Neural progenitor cell (in vitro differentiated cells): ENCODE measurements around the gene AIP. TPM values are rescaled to one million over a fixed set of nuclear protein-coding genes. Genes with fewer than 3 reads are reported as not detected.

Source experiments
- DNase-seq: peaks from one replicate; pipeline ENCODE4 v3.0.0-alpha.2; 2016; ENCODE audit warnings: low spot score
- H2AFZ ChIP-seq: fragments of 200-600 bp; sonication (generic); replicated peaks from 2 replicates; pipeline ENCODE4 v1.6.1; 2016; ENCODE audit warnings: antibody characterized with exemption
- H3F3A ChIP-seq: fragments of 200-600 bp; sonication (generic); 2 replicates; pipeline ENCODE4 v1.6.1; 2016; ENCODE audit warnings: antibody characterized with exemption, low read depth
- H3K27ac ChIP-seq: fragments of 200-600 bp; sonication (generic); 2 replicates; pipeline ENCODE4 v1.5.1; 2016; ENCODE audit warnings: mild to moderate bottlenecking
- H3K27me3 ChIP-seq: fragments of 200-600 bp; sonication (generic); 2 replicates; pipeline ENCODE4 v1.6.1; 2016; ENCODE audit warnings: mild to moderate bottlenecking, moderate library complexity
- H3K36me3 ChIP-seq: fragments of 200-600 bp; sonication (generic); 2 replicates; pipeline ENCODE4 v1.5.1; 2016
- H3K4me1 ChIP-seq: fragments of 200-600 bp; sonication (generic); 2 replicates; pipeline ENCODE4 v1.6.1; 2016; ENCODE audit warnings: mixed run types
- H3K4me2 ChIP-seq: fragments of 200-600 bp; sonication (generic); 2 replicates; pipeline ENCODE4 v1.6.1; 2016
- H3K4me3 ChIP-seq: fragments of 200-600 bp; sonication (generic); 2 replicates; pipeline ENCODE4 v1.5.1; 2016
- H3K79me2 ChIP-seq: fragments of 200-600 bp; sonication (generic); 2 replicates; pipeline ENCODE4 v1.6.1; 2016; ENCODE audit warnings: low read depth
- H3K9ac ChIP-seq: fragments of 200-600 bp; sonication (generic); 2 replicates; pipeline ENCODE4 v1.6.1; 2016
- H3K9me3 ChIP-seq: fragments of 200-600 bp; sonication (generic); 2 replicates; pipeline ENCODE4 v1.5.1; 2016; ENCODE audit warnings: low read depth
- H4K20me1 ChIP-seq: fragments of 200-600 bp; sonication (generic); 2 replicates; pipeline ENCODE4 v1.6.1; 2016; ENCODE audit warnings: low read depth
- H3K27ac Mint-ChIP-seq: 3 replicates; pipeline ENCODE4 v1.8.0; 2021; ENCODE audit warnings: mixed read lengths
- H3K27me3 Mint-ChIP-seq: 2 replicates; pipeline ENCODE4 v1.8.0; 2022; ENCODE audit warnings: low read depth, mild to moderate bottlenecking, inconsistent platforms, moderate library complexity, mixed read lengths; ENCODE audit not compliant: insufficient read depth
- H3K36me3 Mint-ChIP-seq: 3 replicates; pipeline ENCODE4 v1.8.0; 2021; ENCODE audit warnings: mixed read lengths
- H3K4me1 Mint-ChIP-seq: 3 replicates; pipeline ENCODE4 v1.8.0; 2021; ENCODE audit warnings: mixed read lengths
- H3K4me3 Mint-ChIP-seq: 3 replicates; pipeline ENCODE4 v1.8.0; 2021; ENCODE audit warnings: mild to moderate bottlenecking, moderate library complexity, mixed read lengths
- H3K9me3 Mint-ChIP-seq: 3 replicates; pipeline ENCODE4 v1.8.0; 2020; ENCODE audit warnings: mixed read lengths
- CTCF ChIP-seq: fragments of 200-600 bp; sonication (generic); IDR thresholded peaks from 2 replicates; pipeline ENCODE4 v1.5.1; 2017; ENCODE audit warnings: antibody characterized with exemption, mild to moderate bottlenecking
- EZH2 ChIP-seq: fragments of 200-600 bp; sonication (generic); IDR thresholded peaks from 2 replicates; pipeline ENCODE4 v1.6.1; 2017; ENCODE audit warnings: antibody characterized with exemption, mild to moderate bottlenecking, moderate library complexity
- EZH2phosphoT487 ChIP-seq: fragments of 200-600 bp; sonication (generic); IDR thresholded peaks from 2 replicates; pipeline ENCODE4 v1.6.1; 2017; ENCODE audit warnings: antibody characterized with exemption
- total RNA-seq: library from RNA; depleted of rRNA; stranded (reverse); fragments of >200 nt; gene quantifications from 2 replicates; pipeline ENCODE4 v1.2.3, GENCODE V29; 2015; ENCODE audit warnings: low replicate concordance

AIP gene
- total RNA-seq, 1 donor from 2014 or later: 20.3 TPM

- no peaks in the 10 kb centered on the region for H3K4me1 ChIP-seq
- H3K27ac Mint-ChIP-seq: no peak overlapping the region
- no peaks in the 10 kb centered on the region for H3K9me3 Mint-ChIP-seq
- no peak for TF ChIP-seq EZH2
- no peak for TF ChIP-seq CTCF
- no peak for TF ChIP-seq EZH2phosphoT487
- no peak overlapping the region for H3K4me3 ChIP-seq
- H3K4me2 ChIP-seq: no peak overlapping the region
- no peaks in the 10 kb centered on the region for H3K9me3 ChIP-seq
- no peak overlapping the region for H3K27ac ChIP-seq
- H4K20me1 ChIP-seq: no peaks in the 10 kb centered on the region
- no peak overlapping the region for H2AFZ ChIP-seq
- no peak overlapping the region for H3K4me3 Mint-ChIP-seq
- no peaks in the 10 kb centered on the region for H3F3A ChIP-seq
- no peak overlapping the region for H3K9ac ChIP-seq
- H3K4me1 Mint-ChIP-seq: peaks cover 2% of the 10 kb centered on the region
- DNase-seq: no peak
- H3K36me3 ChIP-seq: no peaks in the 10 kb centered on the region
- no peaks in the 10 kb centered on the region for H3K27me3 ChIP-seq
- no peaks in the 10 kb centered on the region for H3K79me2 ChIP-seq
- peaks cover 6% of the 10 kb centered on the region for H3K36me3 Mint-ChIP-seq
- H3K27me3 Mint-ChIP-seq: no peaks in the 10 kb centered on the region
Observed at GRCh38 chr11:67495234-67496005, 12.6 kb downstream of the AIP start.

GRCh38 chr11:67496113-67496512 is 13.3 kb downstream of the AIP start:
- Histone ChIP-seq H3K36me3 (no peaks in the 10 kb centered on the region), H3K27me3 (no peaks in the 10 kb centered on the region), H3K79me2 (no peaks in the 10 kb centered on the region), H4K20me1 (no peaks in the 10 kb centered on the region), H3K4me3 (no peak overlapping the region), H3F3A (no peaks in the 10 kb centered on the region), H3K4me2 (no peak overlapping the region), H3K9me3 (no peaks in the 10 kb centered on the region), H3K9ac (no peak overlapping the region), H3K27ac (no peak overlapping the region), H3K4me1 (no peaks in the 10 kb centered on the region), H2AFZ (no peak overlapping the region)
- no peaks in the 10 kb centered on the region for H3K27me3 Mint-ChIP-seq
- no peaks in the 10 kb centered on the region for H3K9me3 Mint-ChIP-seq
- no peak overlapping the region for H3K4me3 Mint-ChIP-seq
- DNase-seq: no peak
- no peak overlapping the region for H3K27ac Mint-ChIP-seq
- H3K4me1 Mint-ChIP-seq: peaks cover under 1% of the 10 kb centered on the region
- TF ChIP-seq EZH2phosphoT487 (no peak), CTCF (no peak), EZH2 (no peak)
- H3K36me3 Mint-ChIP-seq: peaks cover 10% of the 10 kb centered on the region

- peaks cover under 1% of the 10 kb centered on the region for H3K4me1 Mint-ChIP-seq
- no peak for DNase-seq
- H3K27me3 Mint-ChIP-seq: no peaks in the 10 kb centered on the region
- H3K4me3 Mint-ChIP-seq: no peak overlapping the region
- no peaks in the 10 kb centered on the region for H3F3A ChIP-seq
- no peaks in the 10 kb centered on the region for H3K9me3 ChIP-seq
- H3K27me3 ChIP-seq: peaks cover under 1% of the 10 kb centered on the region
- no peak overlapping the region for H3K27ac ChIP-seq
- H3K27ac Mint-ChIP-seq: no peak overlapping the region
- no peaks in the 10 kb centered on the region for H3K4me1 ChIP-seq
- peaks cover 12% of the 10 kb centered on the region for H3K36me3 Mint-ChIP-seq
- no peaks in the 10 kb centered on the region for H3K36me3 ChIP-seq
- no peak overlapping the region for H2AFZ ChIP-seq
- TF ChIP-seq EZH2 (no peak), EZH2phosphoT487 (no peak), CTCF (no peak)
- no peaks in the 10 kb centered on the region for H3K79me2 ChIP-seq
- H3K9me3 Mint-ChIP-seq: no peaks in the 10 kb centered on the region
- H3K9ac ChIP-seq: no peak overlapping the region
- no peak overlapping the region for H3K4me2 ChIP-seq
- H3K4me3 ChIP-seq: no peak overlapping the region
- H4K20me1 ChIP-seq: peaks cover 9% of the 10 kb centered on the region
Observed at GRCh38 chr11:67497656-67498291, 14.9 kb downstream of the AIP start.
